Measurements from ENCODE around the gene PLA2G4F. TPM values are rescaled to one million over a fixed set of nuclear protein-coding genes. Genes with fewer than 3 reads are reported as not detected.

Gene PLA2G4F
- total and polyA plus RNA-seq, 12 donors: 0.03 to 13.8 (median 1.7) TPM

- Histone ChIP-seq H3K27me3 (peaks cover 0 to 8% (median 0%) of the 10 kb centered on the region in 7 donors), H3K36me3 (no peaks in the 10 kb centered on the region), H3K9me3 (no peaks in the 10 kb centered on the region), H3K4me3 (no peak overlapping the region), H3K27ac (no peak overlapping the region), H3K4me1 (peaks cover 0 to 9% (median 0%) of the 10 kb centered on the region in 9 donors)
- DNase-seq (no peak), ATAC-seq (no peak)
- intact Hi-C loops (cut with DNase I): loop anchor here in 1 of 10 donors (5.0 kb wide), 1 partner anchor 153 kb away; no protein-coding TSS in a partner anchor
- no peak for TF ChIP-seq CTCF (IDR thresholded peaks at IDR 0.05)
- 71 to 78% methylated on average over 9 of the region's 9 CpGs for WGBS, 2 donors
These were observed 11.5 kb downstream of the PLA2G4F start for GRCh38 chr15:42144841-42145375.

- Histone ChIP-seq H3K4me1 (peaks cover 0 to 7% (median 0%) of the 10 kb centered on the region in 9 donors), H3K9me3 (no peaks in the 10 kb centered on the region), H3K36me3 (no peaks in the 10 kb centered on the region), H3K27ac (no peak overlapping the region), H3K27me3 (peaks cover 0 to 8% (median 0%) of the 10 kb centered on the region in 7 donors), H3K4me3 (no peak overlapping the region)
- intact Hi-C loops (cut with DNase I): loop anchor here in 1 of 10 donors (5.0 kb wide), 1 partner anchor 152 kb away; no protein-coding TSS in a partner anchor
- DNase-seq (no peak), ATAC-seq (no peak)
- WGBS, 2 donors: 87% methylated on average over 18 of the region's 18 CpGs
- no peak for TF ChIP-seq CTCF (IDR thresholded peaks at IDR 0.05)
These were observed 12.4 kb downstream of the PLA2G4F start for GRCh38 chr15:42143866-42144625.

GRCh38 chr15:42143356-42143755 lies 13.1 kb downstream of the PLA2G4F start:
- Histone ChIP-seq H3K27ac (no peak overlapping the region), H3K4me3 (no peak overlapping the region), H3K9me3 (no peaks in the 10 kb centered on the region), H3K27me3 (peaks cover 0 to 8% (median 0%) of the 10 kb centered on the region in 7 donors), H3K36me3 (no peaks in the 10 kb centered on the region), H3K4me1 (peaks cover 0 to under 1% (median 0%) of the 10 kb centered on the region in 9 donors)
- ATAC-seq (no peak), DNase-seq (no peak)
- intact Hi-C loops (cut with DNase I): loop anchor here in 1 of 10 donors (5.0 kb wide), 1 partner anchor 151 kb away; no protein-coding TSS in a partner anchor
- WGBS, 2 donors: 92 to 93% methylated on average over 4 of the region's 4 CpGs
- TF ChIP-seq CTCF (IDR thresholded peaks at IDR 0.05): no peak

GRCh38 chr15:42141795-42142667 lies 14.4 kb downstream of the PLA2G4F start:
- 85 to 87% methylated on average over 21 of the region's 21 CpGs for whole genome bisulfite sequencing, 2 donors
- ATAC-seq (no peak), DNase-seq (no peak)
- Histone ChIP-seq H3K9me3 (no peaks in the 10 kb centered on the region), H3K36me3 (no peaks in the 10 kb centered on the region), H3K27ac (no peak overlapping the region), H3K4me3 (no peak overlapping the region), H3K27me3 (peaks cover 0 to 8% (median 0%) of the 10 kb centered on the region in 7 donors), H3K4me1 (peaks cover 0 to 4% (median 0%) of the 10 kb centered on the region in 9 donors)
- intact Hi-C loops (cut with DNase I): loop anchor here in 1 of 10 donors (5.0 kb wide), 1 partner anchor 150 kb away; no protein-coding TSS in a partner anchor
- TF ChIP-seq CTCF (IDR thresholded peaks at IDR 0.05): no peak

Data from heart right ventricle (tissue), 16 donors.